Progenitor cell of endocrine pancreas (in vitro differentiated cells): ENCODE results near the gene MFAP4. TPM values are rescaled to one million over a fixed set of nuclear protein-coding genes. Genes with fewer than 3 reads are reported as not detected.

Experiments
- DNase-seq: peaks from one replicate; pipeline ENCODE4 v3.0.0; 2021; ENCODE audit warnings: low spot score; ENCODE audit not compliant: unreplicated experiment
- H3K27ac Mint-ChIP-seq: 2 replicates; pipeline ENCODE4 v1.8.0; 2021; ENCODE audit warnings: mild to moderate bottlenecking, moderate library complexity, mixed read lengths
- H3K27me3 Mint-ChIP-seq: 2 replicates; pipeline ENCODE4 v1.8.0; 2021; ENCODE audit warnings: mixed read lengths
- H3K36me3 Mint-ChIP-seq: 2 replicates; pipeline ENCODE4 v1.8.0; 2022; ENCODE audit warnings: mixed read lengths; ENCODE audit not compliant: insufficient read depth
- H3K4me1 Mint-ChIP-seq: 2 replicates; pipeline ENCODE4 v1.8.0; 2021; ENCODE audit warnings: low read depth, mixed read lengths
- H3K4me3 Mint-ChIP-seq: 2 replicates; pipeline ENCODE4 v1.8.0; 2021; ENCODE audit warnings: low read depth, mild to moderate bottlenecking, moderate library complexity, mixed read lengths
- H3K9me3 Mint-ChIP-seq: 2 replicates; pipeline ENCODE4 v1.8.0; 2021; ENCODE audit warnings: low read depth, mixed read lengths
- long read RNA-seq: library from polyadenylated mRNA; unstranded; transcript quantifications from one replicate; pipeline ENCODE4 v2.0.0, GENCODE V29; 2020
- total RNA-seq: library from RNA; stranded (reverse); gene quantifications from 2 replicates; pipeline ENCODE4 v1.2.1, GENCODE V29; 2021
- TF ChIP-seq, protein P1 (sequence below): fragments of 200-600 bp; sonication (generic); IDR thresholded peaks from one replicate; pipeline ENCODE4 v1.5.0; 2021; ENCODE audit warnings: antibody characterized with exemption, mild to moderate bottlenecking; ENCODE audit not compliant: unreplicated experiment

The MFAP4 gene, protein sequence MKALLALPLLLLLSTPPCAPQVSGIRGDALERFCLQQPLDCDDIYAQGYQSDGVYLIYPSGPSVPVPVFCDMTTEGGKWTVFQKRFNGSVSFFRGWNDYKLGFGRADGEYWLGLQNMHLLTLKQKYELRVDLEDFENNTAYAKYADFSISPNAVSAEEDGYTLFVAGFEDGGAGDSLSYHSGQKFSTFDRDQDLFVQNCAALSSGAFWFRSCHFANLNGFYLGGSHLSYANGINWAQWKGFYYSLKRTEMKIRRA
- total RNA-seq, result 2.3 and 2.5 TPM in 2 replicates
- long read RNA-seq, transcript MFAP4-201 (6 exons, 1,873 nt), result major isoform, 5 of 8 reads
- long read RNA-seq, partial matches to known transcripts, result 0 of 8 reads
- long read RNA-seq, other reads (novel, unspliced or antisense), result 0 of 8 reads

DNA sequence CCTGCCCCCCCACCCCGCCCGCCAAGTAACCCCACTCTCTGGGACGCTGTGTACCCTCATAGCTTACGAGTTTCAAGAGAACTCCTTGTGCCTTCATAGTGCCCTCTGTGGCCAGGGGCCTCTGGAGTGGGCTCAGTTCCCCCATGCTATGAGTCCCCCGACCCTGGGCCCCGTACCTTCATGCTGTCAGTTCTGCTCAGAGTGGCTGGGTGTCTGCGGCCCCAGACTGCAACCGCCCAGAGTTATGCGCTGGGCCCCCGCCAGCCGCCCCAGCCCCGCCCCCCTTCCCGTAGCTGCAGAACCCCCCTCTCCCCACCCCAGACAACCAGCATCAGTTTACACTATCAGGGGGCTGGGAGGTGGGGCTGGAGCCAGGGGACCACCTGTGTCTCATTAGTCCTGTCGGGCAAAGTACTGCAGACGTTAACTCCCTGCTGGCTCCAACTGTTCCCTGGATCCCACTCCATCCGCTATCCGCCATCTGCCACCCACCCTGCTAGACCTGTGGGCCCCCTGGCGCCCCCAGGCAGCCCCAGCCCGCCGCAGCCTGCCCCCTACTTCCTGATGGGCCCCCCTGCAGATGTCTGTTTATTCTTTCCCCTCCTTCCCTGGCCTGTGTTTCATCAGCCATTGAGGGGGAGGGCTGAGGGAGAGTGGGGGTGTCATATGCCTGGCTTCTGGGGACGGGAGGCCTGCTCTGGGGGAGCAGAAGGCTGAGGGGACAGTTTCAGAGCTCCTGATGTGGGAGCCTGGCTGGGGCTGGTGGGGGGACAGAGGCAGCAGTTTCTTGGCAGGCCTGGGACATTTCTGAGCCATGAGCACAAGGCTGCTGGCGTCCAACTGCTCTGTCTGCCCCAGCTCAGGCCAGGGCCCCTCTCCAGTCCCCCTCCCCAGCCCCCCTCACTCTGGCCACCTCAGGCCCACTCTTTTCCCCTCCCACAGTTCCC lies at the start of gene MFAP4:
Gene MFAP4 (minus strand): TSS at position 217 of the 947 bp plus-strand sequence. CDS start 35 bp downstream, at position 182.
- no peak for DNase-seq
- H3K4me3 Mint-ChIP-seq, result peak within 1 kb of the TSS; percentile 35
- peaks cover 8% of the 10 kb centered on the region for H3K36me3 Mint-ChIP-seq
- H3K9me3 Mint-ChIP-seq, result no peaks in the 10 kb centered on the region
- no peaks in the 10 kb centered on the region for H3K27me3 Mint-ChIP-seq
- TF ChIP-seq, protein P1, sequence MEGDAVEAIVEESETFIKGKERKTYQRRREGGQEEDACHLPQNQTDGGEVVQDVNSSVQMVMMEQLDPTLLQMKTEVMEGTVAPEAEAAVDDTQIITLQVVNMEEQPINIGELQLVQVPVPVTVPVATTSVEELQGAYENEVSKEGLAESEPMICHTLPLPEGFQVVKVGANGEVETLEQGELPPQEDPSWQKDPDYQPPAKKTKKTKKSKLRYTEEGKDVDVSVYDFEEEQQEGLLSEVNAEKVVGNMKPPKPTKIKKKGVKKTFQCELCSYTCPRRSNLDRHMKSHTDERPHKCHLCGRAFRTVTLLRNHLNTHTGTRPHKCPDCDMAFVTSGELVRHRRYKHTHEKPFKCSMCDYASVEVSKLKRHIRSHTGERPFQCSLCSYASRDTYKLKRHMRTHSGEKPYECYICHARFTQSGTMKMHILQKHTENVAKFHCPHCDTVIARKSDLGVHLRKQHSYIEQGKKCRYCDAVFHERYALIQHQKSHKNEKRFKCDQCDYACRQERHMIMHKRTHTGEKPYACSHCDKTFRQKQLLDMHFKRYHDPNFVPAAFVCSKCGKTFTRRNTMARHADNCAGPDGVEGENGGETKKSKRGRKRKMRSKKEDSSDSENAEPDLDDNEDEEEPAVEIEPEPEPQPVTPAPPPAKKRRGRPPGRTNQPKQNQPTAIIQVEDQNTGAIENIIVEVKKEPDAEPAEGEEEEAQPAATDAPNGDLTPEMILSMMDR, result no peak
- H3K27ac Mint-ChIP-seq, result peak within 1 kb of the TSS; percentile 67
- H3K4me1 Mint-ChIP-seq, result peaks cover 16% of the 10 kb centered on the region

DNA sequence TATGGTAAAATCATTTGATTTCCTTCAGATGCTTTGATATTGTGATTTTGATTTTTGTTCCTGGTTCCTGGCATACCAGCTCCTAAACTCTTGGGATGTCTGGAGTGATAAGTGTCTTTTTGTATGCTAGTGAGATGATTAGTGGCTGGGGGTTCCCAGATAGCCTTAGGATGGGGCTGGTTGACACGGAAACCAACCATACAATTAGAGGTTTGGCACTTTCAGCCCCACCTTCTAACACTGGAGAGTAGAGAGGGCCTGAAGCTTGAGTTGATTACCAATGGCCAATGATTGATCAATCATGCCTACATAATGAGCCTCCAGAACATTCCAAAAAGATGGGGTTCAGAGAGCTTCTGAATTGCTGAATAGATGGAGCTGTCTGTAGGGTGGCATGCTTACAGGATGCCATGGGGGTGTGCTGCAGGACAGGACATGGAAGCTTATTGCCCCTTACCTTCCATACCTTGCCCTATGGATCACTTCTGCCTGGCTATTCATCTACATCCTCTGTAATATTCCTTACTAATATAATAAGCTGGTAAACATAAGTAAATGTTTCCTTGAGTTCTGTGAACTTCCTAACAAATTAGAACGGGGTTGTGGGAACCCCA lies 46.8 kb upstream of the MFAP4 start:
- TF ChIP-seq, protein P1, result no peak
- Mint-ChIP-seq H3K4me3 (no peak overlapping the region), H3K27me3 (no peaks in the 10 kb centered on the region), H3K9me3 (no peaks in the 10 kb centered on the region), H3K36me3 (no peaks in the 10 kb centered on the region), H3K4me1 (peaks cover 38% of the 10 kb centered on the region), H3K27ac (peak overlapping the region; percentile 51)
- DNase-seq, result no peak

DNA sequence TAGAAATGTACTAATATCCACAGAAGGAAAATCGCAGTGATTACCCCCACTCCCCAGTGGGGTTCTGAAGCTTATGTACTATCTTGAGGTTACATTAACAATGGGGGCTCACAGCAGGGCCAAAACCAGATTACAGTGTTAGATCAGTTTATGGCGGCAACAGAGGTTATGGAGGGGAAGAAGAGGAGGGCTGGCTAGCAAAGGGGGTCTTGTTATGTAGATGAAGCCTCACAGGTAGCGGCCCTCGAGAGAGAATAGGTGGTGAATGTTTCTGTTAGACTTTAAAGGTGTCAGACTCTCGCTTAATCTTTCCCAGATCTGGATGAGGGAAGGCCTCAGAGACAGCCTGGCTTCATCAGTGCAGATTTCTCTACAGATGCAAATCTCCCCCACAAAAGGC lies 46.3 kb upstream of the MFAP4 start:
- no peak for DNase-seq
- TF ChIP-seq, protein P1, result no peak
- Mint-ChIP-seq H3K4me3 (no peak overlapping the region), H3K27ac (peak overlapping the region; percentile 42), H3K27me3 (no peaks in the 10 kb centered on the region), H3K9me3 (no peaks in the 10 kb centered on the region), H3K4me1 (peaks cover 38% of the 10 kb centered on the region), H3K36me3 (no peaks in the 10 kb centered on the region)

DNA sequence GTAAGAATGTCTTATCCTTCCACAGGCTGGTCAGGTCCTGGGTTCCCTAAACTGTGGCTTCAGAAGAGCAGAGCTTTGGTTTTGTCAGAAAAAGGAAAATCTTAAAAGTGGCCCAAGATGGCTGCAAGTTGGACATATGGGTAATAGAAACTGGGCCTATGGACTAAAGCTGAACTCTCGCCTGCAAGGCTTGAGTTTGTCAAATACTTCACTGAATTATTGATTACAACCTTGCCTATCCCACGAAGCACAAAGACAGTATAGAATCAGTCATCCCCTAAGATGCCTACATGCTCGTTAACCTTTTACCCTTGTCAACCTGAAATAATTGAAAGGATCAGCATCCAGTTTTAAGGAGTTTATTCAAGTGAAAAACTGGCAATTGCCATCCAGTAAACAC lies 44.7 kb upstream of the MFAP4 start:
- DNase-seq, result no peak
- TF ChIP-seq, protein P1, result no peak
- Mint-ChIP-seq H3K27me3 (no peaks in the 10 kb centered on the region), H3K27ac (peak overlapping the region; percentile 94), H3K36me3 (no peaks in the 10 kb centered on the region), H3K4me1 (peaks cover 40% of the 10 kb centered on the region), H3K9me3 (no peaks in the 10 kb centered on the region), H3K4me3 (no peak overlapping the region)

DNA sequence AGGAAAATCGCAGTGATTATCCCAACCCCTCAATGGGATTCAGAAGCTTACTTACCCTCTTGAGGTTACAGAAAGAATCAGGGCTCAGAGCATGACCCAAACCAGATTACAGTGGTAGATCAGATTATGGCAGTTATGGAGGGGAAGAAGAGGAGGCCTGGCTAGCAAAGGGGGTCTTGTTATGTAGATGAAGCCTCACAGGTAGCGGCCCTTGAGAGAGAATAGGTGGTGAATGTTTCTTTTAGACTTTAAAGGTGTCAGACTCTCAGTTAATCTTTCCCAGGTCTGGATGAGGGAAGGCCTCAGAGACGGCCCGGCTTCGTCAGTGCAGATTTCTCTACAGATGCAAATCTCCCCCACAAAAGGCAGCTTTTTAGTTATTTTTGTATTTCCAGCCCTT lies 39.6 kb upstream of the MFAP4 start:
- H3K27me3 Mint-ChIP-seq, result no peaks in the 10 kb centered on the region
- peaks cover 25% of the 10 kb centered on the region for H3K4me1 Mint-ChIP-seq
- DNase-seq, result no peak
- no peaks in the 10 kb centered on the region for H3K36me3 Mint-ChIP-seq
- H3K27ac Mint-ChIP-seq, result no peak overlapping the region
- H3K9me3 Mint-ChIP-seq, result no peaks in the 10 kb centered on the region
- H3K4me3 Mint-ChIP-seq, result no peak overlapping the region
- TF ChIP-seq, protein P1, result no peak
